SJCRH30 (cell line): Measurements from ENCODE around the gene NBPF3. TPM values are rescaled to one million over a fixed set of nuclear protein-coding genes. Genes with fewer than 3 reads are reported as not detected.
A peak's percentile ranks its signal among the peaks of the same experiment; 100 is the strongest.
"Not testable (repeated sequence)": the region's sequence is repeated elsewhere in the genome, so short reads cannot be mapped to it uniquely, and the experiment has no call there.

Source experiments
- DNase-seq, 2 experiments: peaks; one replicate each; pipeline ENCODE4 v3.0.0-alpha.2; 2015 to 2020
- H3K27ac ChIP-seq: fragments of 250-450 bp; sonication (Bioruptor Pico); 2 replicates; pipeline ENCODE4 v1.5.1; 2020; ENCODE audit warnings: mild to moderate bottlenecking, moderate library complexity
- H3K27me3 ChIP-seq: fragments of 250-450 bp; sonication (Bioruptor Pico); 2 replicates; pipeline ENCODE4 v1.5.1; 2020; ENCODE audit warnings: mild to moderate bottlenecking, moderate library complexity
- H3K36me3 ChIP-seq: fragments of 250-450 bp; sonication (Bioruptor Pico); 2 replicates; pipeline ENCODE4 v1.5.1; 2020; ENCODE audit warnings: mild to moderate bottlenecking, moderate library complexity
- H3K4me1 ChIP-seq: fragments of 250-450 bp; sonication (Bioruptor Pico); 2 replicates; pipeline ENCODE4 v1.5.1; 2020; ENCODE audit warnings: mild to moderate bottlenecking, moderate library complexity
- H3K4me3 ChIP-seq: fragments of 250-450 bp; sonication (Bioruptor Pico); 2 replicates; pipeline ENCODE4 v1.5.1; 2020; ENCODE audit warnings: mild to moderate bottlenecking, moderate library complexity
- H3K9me3 ChIP-seq: fragments of 250-450 bp; sonication (Bioruptor Pico); replicated peaks from 2 replicates; pipeline ENCODE4 v1.5.1; 2020; ENCODE audit warnings: mild to moderate bottlenecking, moderate library complexity
- total RNA-seq: library from RNA; depleted of rRNA; stranded (reverse); fragments of >200 nt; shearing (Covaris generic); gene quantifications from 2 replicates; pipeline ENCODE4 v1.2.3, GENCODE V29; 2014

Gene NBPF3
- total RNA-seq, 1 experiment from 2014 or later, result 0.67 TPM

DNA sequence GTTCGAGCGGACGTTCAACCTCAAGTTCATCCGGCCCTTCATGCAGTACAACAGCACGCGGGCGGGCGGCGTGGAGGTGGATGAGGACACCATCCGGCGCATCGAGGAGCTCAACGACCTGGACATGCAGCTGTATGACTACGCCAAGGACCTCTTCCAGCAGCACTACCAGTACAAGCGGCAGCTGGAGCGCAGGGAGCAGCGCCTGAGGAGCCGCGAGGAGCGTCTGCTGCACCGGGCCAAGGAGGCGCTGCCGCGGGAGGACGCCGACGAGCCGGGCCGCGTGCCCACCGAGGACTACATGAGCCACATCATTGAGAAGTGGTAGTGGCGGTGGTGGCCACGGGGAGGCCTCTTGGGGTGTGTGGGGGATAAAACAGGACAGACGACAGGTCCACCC lies 10.7 kb upstream of the NBPF3 start:
- not testable (repeated sequence) for H3K27me3 ChIP-seq, H3K4me3 ChIP-seq, H3K36me3 ChIP-seq, H3K9me3 ChIP-seq, DNase-seq, H3K27ac ChIP-seq, H3K4me1 ChIP-seq

DNA sequence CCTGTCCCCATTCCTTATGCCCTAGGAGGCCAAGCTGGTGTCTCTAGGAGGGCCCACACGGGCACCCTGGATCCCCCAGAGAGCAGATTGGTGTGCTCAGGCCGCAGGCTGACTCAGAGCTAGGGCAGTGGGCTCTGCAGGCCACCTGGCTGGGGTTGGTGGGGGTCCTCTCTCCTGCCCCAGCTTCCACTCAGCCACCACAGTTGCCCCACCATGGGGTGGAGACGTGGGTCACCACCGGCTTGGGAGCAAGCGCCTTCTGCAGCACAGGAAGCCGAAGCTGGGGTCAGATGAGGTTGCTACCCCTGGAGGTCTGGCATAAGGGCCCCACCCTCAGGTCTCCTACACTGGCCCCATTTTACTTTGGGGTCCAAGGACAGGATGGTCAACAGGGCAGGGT lies 9.1 kb upstream of the NBPF3 start:
- not testable (repeated sequence) for H3K36me3 ChIP-seq, H3K4me1 ChIP-seq, H3K9me3 ChIP-seq, H3K27me3 ChIP-seq, DNase-seq, H3K27ac ChIP-seq, H3K4me3 ChIP-seq

DNA sequence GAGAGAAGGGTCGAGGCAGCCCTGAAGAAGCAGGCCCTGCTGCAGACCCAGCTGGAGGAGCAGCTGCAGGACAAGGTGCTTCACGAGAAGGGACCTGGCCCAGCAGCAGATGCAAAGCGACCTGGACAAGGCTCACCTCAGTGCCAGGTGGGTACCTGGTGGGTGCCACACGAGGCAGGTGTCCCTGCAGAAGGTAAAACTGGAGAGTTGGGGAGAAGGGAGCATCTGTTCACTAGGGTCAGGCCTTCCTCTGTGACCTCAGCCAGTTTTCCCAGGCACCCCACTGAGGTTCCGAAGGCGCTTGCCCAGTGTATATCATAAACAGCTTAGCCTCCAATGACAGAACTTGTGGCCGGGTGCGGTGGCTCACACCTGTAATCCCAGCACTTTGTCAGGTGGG lies 5.5 kb upstream of the NBPF3 start:
- H3K9me3 ChIP-seq, result no peaks in the 10 kb centered on the region
- H3K4me1 ChIP-seq, result no peaks in the 10 kb centered on the region
- H3K36me3 ChIP-seq, result no peaks in the 10 kb centered on the region
- H3K27ac ChIP-seq, result no peak overlapping the region
- H3K27me3 ChIP-seq, result no peaks in the 10 kb centered on the region
- DNase-seq, result no peak
- H3K4me3 ChIP-seq, result no peak overlapping the region

DNA sequence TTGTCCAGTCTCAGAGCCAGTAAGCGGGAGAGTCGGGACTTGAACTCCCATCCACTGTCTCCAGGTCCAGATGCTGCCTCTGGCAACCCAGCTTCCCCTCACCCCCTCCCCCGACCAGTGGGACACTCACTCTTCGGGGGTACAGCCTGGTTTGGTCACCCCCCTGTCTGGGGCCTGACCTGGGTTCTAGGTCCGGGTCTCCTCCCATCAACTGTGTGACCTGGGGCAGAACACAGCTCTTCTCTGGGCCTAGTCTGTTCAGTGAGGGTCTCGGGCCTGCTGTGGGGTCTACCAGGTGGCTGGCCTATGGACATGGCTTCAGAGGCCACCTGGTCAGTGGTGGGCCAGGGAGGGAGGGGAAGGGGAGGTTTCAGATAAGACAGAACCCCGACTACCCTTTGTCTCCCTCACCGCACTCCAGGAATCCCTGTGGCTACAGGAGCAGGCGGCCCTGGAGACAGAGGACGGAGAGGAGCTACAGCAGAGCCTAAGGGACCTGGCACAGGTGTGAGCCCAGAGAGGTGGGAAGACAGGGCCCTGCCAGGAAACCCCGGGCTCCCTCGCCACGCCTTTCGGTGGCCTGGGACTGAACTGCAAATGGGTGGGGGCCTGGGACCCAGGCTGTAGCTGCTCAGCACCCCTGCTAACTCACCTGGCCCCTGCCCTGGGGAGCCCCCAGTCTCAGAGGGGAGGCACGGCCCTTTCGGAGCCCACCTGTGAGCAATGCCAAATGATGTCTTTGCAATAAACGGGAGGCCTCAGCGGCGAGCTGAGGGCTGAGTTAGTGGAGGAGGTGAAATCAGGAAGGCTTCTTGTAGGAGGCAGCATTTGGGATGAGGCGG lies 4.1 kb upstream of the NBPF3 start:
- no peaks in the 10 kb centered on the region for H3K27me3 ChIP-seq
- H3K9me3 ChIP-seq, result no peaks in the 10 kb centered on the region
- H3K27ac ChIP-seq, result no peak overlapping the region

DNA sequence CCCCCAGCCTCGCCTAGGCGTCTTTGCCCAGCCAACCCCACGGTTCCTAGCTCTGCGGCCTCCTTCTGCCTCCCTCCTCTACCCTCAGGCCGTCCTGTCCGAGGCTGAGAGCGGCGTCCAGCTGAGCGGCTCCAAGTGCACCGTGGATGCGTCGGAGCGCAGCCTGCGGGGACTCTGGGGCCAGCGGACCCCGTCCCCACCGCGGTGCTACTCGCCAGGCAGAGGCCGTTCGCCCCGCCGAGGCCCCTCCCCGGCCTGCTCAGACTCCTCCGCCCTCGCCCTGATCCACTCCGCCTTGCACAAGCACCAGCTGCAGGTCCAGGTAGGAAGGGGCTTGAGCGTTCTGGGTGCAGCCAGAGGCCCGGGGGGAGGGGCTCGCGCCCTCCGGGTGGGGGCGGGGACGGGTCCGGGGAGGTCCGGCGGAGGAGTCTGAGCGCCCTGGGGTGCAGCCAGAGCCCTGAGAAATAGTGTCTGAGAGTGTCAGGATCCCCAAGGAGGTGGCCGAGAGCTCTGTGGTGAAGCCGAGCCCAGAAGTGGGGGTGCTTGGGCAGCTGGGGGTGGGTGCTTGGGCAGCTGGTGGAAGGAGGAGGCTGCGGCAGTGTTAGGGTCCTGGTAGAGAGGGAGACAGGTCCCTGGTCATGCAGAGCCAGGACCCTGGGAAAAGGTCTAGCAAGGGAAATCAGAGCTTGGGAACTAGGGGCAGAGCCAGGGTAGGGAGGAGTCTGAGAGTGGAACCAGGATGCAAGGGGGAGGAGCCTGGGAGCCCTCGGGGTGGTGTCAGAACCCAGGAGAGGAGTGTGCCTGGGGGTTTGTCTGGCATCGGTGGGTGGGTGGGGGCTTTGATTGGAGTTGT lies 3.2 kb upstream of the NBPF3 start:
- H3K4me3 ChIP-seq, result no peak overlapping the region
- H3K27ac ChIP-seq, result no peak overlapping the region
- H3K9me3 ChIP-seq, result no peaks in the 10 kb centered on the region
- H3K4me1 ChIP-seq, result no peaks in the 10 kb centered on the region
- no peaks in the 10 kb centered on the region for H3K36me3 ChIP-seq
- H3K27me3 ChIP-seq, result no peaks in the 10 kb centered on the region
- no peak for DNase-seq

More for the DNA sequence above, 4.1 kb upstream of the NBPF3 start:
- no peak for DNase-seq
- Histone ChIP-seq H3K4me3 (no peak overlapping the region), H3K4me1 (no peaks in the 10 kb centered on the region), H3K36me3 (no peaks in the 10 kb centered on the region)

DNA sequence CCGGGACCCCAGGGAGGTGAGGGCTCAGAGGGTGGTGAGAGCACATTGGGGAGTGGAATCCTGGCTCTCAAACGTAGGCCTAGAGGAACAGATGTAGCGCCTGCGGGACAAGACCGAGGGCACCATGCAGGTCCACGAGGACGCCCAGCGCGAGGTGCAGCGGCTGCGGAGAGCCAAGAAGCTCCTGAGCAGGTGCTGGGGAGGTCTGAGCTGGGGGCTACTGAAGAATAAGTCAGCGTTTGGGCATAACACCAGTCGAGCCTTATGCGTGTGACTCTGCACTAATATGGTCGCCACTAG lies 2.6 kb upstream of the NBPF3 start:
- Histone ChIP-seq H3K27me3 (no peaks in the 10 kb centered on the region), H3K27ac (no peak overlapping the region), H3K9me3 (no peaks in the 10 kb centered on the region), H3K4me3 (no peak overlapping the region), H3K36me3 (no peaks in the 10 kb centered on the region), H3K4me1 (no peaks in the 10 kb centered on the region)
- no peak for DNase-seq

DNA sequence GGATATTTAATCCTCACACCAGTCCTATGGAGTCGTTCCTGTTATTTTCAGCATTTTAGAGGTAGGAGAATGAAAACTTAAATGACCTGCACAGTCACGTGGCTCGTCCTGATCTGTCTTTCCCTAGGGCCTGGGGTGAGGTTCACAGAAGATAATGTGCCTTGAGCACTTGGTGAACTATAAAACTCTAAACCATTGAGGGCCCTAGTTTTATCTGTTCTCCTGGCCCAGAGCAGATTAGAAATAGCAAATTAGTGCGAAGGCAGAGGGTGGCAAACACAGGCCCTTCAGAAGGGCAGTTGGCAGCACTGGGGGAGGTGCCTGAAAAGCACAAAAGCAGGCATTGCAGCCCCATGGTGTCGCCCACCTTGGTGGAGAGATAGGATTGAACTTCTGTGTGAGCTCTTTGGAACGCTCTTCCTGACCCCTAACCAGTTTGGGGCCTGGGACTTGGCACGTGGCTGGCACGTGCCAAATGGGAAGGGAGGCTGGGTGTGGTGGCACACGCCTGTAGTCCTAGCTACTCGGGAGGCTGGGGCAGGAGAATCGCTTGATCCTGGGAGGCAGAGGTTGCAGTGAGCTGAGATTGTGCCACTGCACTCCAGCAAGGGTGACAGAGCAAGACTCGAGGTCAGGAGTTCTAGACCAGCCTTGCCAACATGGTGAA lies 1.2 kb upstream of the NBPF3 start:
- not testable (repeated sequence) for H3K9me3 ChIP-seq, H3K27me3 ChIP-seq, H3K4me1 ChIP-seq, H3K36me3 ChIP-seq, H3K4me3 ChIP-seq, DNase-seq, H3K27ac ChIP-seq

DNA sequence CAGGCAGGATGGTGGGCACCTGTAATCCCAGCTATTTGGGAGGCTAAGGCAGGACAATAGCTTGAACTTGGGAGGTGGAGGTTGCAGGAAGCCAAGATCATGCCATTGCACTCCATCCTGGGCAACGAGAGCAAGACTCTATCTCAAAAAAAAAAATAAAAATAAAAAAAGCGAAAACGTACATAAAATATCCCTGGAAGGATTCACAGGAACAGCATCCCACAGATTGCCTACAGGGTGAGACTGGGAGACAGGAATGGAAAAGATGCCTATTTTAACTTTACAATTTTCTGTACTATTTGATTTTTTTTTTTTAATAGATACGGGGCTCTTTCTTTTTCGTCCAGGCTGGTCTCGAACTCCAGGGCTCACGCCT lies 604 bp upstream of the NBPF3 start:
- Histone ChIP-seq H3K9me3 (no peaks in the 10 kb centered on the region), H3K4me3 (peak overlapping the region; percentile 56), H3K27ac (no peak overlapping the region), H3K27me3 (no peaks in the 10 kb centered on the region), H3K4me1 (no peaks in the 10 kb centered on the region), H3K36me3 (no peaks in the 10 kb centered on the region)
- DNase-seq, result no peak

DNA sequence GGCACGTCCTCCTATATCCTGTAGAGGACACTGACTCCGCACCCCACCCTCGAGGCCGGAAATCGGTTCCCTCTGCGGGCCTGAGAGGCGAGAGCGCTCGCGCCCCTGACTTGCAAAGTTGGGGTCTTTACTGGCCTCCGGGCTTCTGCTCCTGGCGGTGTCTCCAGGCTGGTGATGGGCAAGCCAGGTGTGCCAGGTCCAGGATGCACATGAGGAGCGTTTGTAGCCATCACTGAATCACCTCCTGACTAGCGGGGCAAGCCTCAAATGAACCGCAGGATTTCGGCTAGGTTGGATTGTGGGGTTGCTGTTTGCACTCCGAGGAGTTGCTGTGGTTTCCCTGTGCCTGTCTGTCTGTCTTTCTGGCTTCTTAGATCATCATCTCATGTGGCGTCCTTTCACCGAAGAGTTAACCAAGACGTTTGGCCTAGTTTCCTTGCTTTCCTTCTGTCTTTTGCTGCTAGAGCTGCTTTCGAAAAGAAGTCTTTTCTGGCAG lies 741 bp downstream of the NBPF3 start:
- DNase-seq, H3K36me3 ChIP-seq, H3K4me3 ChIP-seq, H3K27ac ChIP-seq, H3K27me3 ChIP-seq, H3K4me1 ChIP-seq, H3K9me3 ChIP-seq: not testable (repeated sequence)

DNA sequence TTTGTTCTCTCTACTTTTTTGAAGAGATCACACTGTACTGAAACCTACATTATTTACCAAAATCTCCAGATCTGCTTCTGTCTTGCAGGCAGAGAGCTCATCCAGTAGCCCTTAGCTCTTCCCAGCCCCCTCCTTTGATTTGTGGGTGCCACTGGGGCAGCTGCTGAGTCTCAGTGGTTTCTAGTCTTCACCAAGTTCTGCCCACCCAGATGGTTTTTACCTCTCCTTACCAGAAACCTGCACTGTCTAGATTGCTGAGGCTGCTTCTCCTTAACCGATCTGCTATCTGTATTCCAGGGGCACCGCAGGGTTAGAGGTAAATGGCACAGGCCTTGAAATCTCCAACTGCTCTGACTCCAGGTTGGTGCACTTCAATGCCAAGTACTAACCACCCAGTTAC lies 6.7 kb downstream of the NBPF3 start:
- H3K36me3 ChIP-seq, H3K9me3 ChIP-seq, H3K4me3 ChIP-seq, H3K27ac ChIP-seq, H3K27me3 ChIP-seq, DNase-seq: not testable (repeated sequence)
- peaks cover 12% of the 10 kb centered on the region for H3K4me1 ChIP-seq

DNA sequence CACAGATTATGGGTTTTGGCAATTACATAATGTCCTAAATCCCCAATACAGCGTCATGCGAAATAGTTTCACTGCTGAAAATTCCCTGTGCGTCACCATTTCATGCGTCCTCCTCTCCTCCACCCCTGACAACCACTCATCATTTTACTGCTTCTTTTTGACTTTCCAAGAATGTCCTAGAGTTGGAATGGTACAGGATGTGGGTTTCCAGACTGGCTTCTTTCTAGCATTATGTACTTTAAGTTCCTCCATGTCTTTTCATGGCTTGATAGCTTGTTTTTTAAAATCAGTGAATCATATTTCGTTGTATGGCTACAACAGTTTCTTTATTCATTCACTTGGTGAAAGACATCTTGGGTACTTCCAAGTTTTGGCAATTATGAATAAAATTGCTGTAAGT lies 7.4 kb downstream of the NBPF3 start:
- no peak for DNase-seq
- no peak overlapping the region for H3K27ac ChIP-seq

DNA sequence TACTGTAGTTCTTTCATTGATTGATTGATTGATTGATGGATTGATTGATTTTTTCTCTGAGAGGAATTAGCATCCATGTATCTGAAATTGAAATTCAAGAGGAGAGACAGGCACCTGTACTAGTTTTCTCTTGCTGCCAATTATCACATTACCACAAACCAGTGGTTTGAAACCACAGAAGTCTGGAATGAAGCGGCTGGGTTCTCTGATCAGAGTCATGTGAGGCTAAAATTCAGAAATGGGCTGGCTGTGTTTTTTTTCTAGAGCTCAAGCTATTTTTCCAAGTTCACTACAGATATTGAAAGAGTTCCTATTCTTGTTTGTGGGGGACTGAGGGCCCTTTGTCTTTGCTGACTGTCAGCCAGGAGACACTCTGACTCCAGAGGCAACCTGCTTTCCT lies 10.0 kb downstream of the NBPF3 start:
- Histone ChIP-seq H3K9me3 (peaks cover 3% of the 10 kb centered on the region; the same call in 1 of the 2 replicates), H3K27me3 (no peaks in the 10 kb centered on the region), H3K27ac (no peak overlapping the region), H3K4me1 (peaks cover 17% of the 10 kb centered on the region), H3K36me3 (no peaks in the 10 kb centered on the region), H3K4me3 (no peak overlapping the region)
- DNase-seq, result no peak

More for the DNA sequence above, 7.4 kb downstream of the NBPF3 start:
- Histone ChIP-seq H3K36me3 (no peaks in the 10 kb centered on the region), H3K9me3 (peaks cover 3% of the 10 kb centered on the region; the same call in 1 of the 2 replicates), H3K4me1 (peaks cover 17% of the 10 kb centered on the region), H3K4me3 (no peak overlapping the region), H3K27me3 (no peaks in the 10 kb centered on the region)

DNA sequence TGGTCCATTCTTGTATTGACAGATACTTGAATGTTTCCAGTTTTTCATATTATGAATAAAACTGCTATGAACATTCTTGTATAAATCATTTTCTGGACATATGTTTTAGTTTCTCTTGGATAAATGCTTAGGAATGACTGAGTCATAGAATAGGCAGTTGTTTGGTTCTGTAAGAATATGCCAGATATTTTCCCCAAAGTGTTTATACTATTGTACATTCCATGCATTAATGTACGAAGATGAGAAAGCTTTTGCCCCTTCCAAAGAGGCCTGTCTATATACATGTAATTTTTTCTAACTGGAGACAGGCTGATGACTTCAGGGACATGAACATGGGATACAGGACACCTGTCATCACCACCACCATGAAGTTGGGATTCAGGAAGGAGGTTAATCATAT lies 11.3 kb downstream of the NBPF3 start:
- no peaks in the 10 kb centered on the region for H3K27me3 ChIP-seq
- no peaks in the 10 kb centered on the region for H3K36me3 ChIP-seq
- no peak for DNase-seq
- peaks cover 3% of the 10 kb centered on the region; the same call in 1 of the 2 replicates for H3K9me3 ChIP-seq
- H3K4me3 ChIP-seq, result no peak overlapping the region
- H3K4me1 ChIP-seq, result peaks cover 17% of the 10 kb centered on the region
- H3K27ac ChIP-seq, result peak overlapping the region; percentile 38; the same call in 1 of the 2 replicates

DNA sequence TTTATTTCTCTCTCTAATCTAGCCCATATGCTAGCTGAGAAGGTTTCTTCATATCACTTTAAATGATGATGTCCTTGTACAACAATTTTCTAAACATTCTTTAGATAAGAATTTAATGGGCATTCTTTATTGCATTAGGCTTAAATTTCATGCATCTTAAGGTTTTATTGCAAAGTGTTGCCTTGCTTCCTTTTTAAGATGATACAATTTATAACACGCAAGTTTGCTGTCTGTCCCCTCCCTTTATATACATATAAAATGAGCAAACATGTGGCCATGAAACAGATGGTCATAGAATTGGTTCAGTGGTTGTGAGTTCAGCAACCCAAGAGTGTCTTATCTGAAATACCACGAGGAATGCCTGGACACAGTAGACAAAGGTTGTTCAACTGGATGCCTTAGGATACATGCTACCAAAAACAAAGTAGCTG lies 12.1 kb downstream of the NBPF3 start:
- H3K4me3 ChIP-seq, result no peak overlapping the region
- H3K36me3 ChIP-seq, result no peaks in the 10 kb centered on the region
- DNase-seq, result no peak
- peaks cover 3% of the 10 kb centered on the region; the same call in 1 of the 2 replicates for H3K9me3 ChIP-seq
- peak overlapping the region; percentile 51; the same call in 1 of the 2 replicates for H3K27ac ChIP-seq
- H3K4me1 ChIP-seq, result peaks cover 17% of the 10 kb centered on the region
- no peaks in the 10 kb centered on the region for H3K27me3 ChIP-seq
